Stimulated activated CD4-positive, alpha-beta T cell treated with anti-CD3 and anti-CD28 coated beads, Interleukin-12 subunit alpha, Interleukin-12 subunit beta, amount 100 ng/mL, for 24 hours (primary cell): Measurements from ENCODE around the gene GLCE.
"Not testable (repeated sequence)": the region's sequence is repeated elsewhere in the genome, so short reads cannot be mapped to it uniquely, and the experiment has no call there.

Experiments
- DNase-seq, 2 experiments: peaks; one replicate each; pipeline ENCODE4 v3.0.0-alpha.2; 2020; ENCODE audit warnings: low read depth in 2 of 2

The GLCE gene

GRCh38 chr15:69135499-69135898 is 24.9 kb upstream of the GLCE start:
- no peak for DNase-seq

GRCh38 chr15:69138963-69139362 is 21.5 kb upstream of the GLCE start:
- DNase-seq: no peak

GRCh38 chr15:69140306-69140705 is 20.1 kb upstream of the GLCE start:
- no peak for DNase-seq

GRCh38 chr15:69141286-69141701 is 19.1 kb upstream of the GLCE start:
- DNase-seq: no peak

- DNase-seq: no peak
These were observed 18.6 kb upstream of the GLCE start for GRCh38 chr15:69141833-69142232.

GRCh38 chr15:69143756-69144436 is 16.5 kb upstream of the GLCE start:
- DNase-seq: no peak

- no peak for DNase-seq
These were observed 15.9 kb upstream of the GLCE start for GRCh38 chr15:69144530-69144929.

GRCh38 chr15:69145149-69145693 is 15.2 kb upstream of the GLCE start:
- DNase-seq: no peak

GRCh38 chr15:69145694-69146492 is 14.5 kb upstream of the GLCE start:
- DNase-seq: no peak

GRCh38 chr15:69146724-69147435 is 13.6 kb upstream of the GLCE start:
- no peak for DNase-seq

GRCh38 chr15:69148465-69148864 is 12.0 kb upstream of the GLCE start:
- DNase-seq: no peak

- no peak for DNase-seq
These were observed 11.3 kb upstream of the GLCE start for GRCh38 chr15:69149163-69149562.

GRCh38 chr15:69149803-69150202 is 10.6 kb upstream of the GLCE start:
- no peak for DNase-seq

GRCh38 chr15:69150336-69150735 is 10.1 kb upstream of the GLCE start:
- no peak for DNase-seq

GRCh38 chr15:69150841-69151240 is 9.6 kb upstream of the GLCE start:
- DNase-seq: no peak

- no peak for DNase-seq
These were observed 7.4 kb upstream of the GLCE start for GRCh38 chr15:69153046-69153445.

GRCh38 chr15:69153587-69153986 is 6.8 kb upstream of the GLCE start:
- DNase-seq: not testable (repeated sequence)

GRCh38 chr15:69154078-69154477 is 6.4 kb upstream of the GLCE start:
- no peak for DNase-seq

GRCh38 chr15:69154684-69155083 is 5.8 kb upstream of the GLCE start:
- DNase-seq: no peak

- DNase-seq: no peak
These were observed 3.6 kb upstream of the GLCE start for GRCh38 chr15:69156736-69157381.

GRCh38 chr15:69158201-69158842 is 2.1 kb upstream of the GLCE start:
- DNase-seq: no peak
